Inferior parietal cortex (tissue), 1 donor: ENCODE results near the gene PACSIN2.
"Not testable (repeated sequence)": the region's sequence is repeated elsewhere in the genome, so short reads cannot be mapped to it uniquely, and the experiment has no call there.

Source experiments
- DNase-seq: peaks from one replicate; pipeline ENCODE4 v3.0.0-alpha.2; 2016; ENCODE audit errors: extremely low spot score

PACSIN2 gene

GRCh38 chr22:42945736-42946135 lies 69.2 kb downstream of the PACSIN2 start:
- no peak for DNase-seq

GRCh38 chr22:42945027-42945426 lies 69.9 kb downstream of the PACSIN2 start:
- no peak for DNase-seq

- DNase-seq = no peak
Observed at GRCh38 chr22:42944409-42944808, 70.5 kb downstream of the PACSIN2 start.

GRCh38 chr22:42943981-42944380 lies 71.0 kb downstream of the PACSIN2 start:
- no peak for DNase-seq

- no peak for DNase-seq
Observed at GRCh38 chr22:42942351-42942750, 72.6 kb downstream of the PACSIN2 start.

GRCh38 chr22:42939941-42940653 lies 74.9 kb downstream of the PACSIN2 start:
- no peak for DNase-seq

GRCh38 chr22:42939451-42939881 lies 75.5 kb downstream of the PACSIN2 start:
- no peak for DNase-seq

- peak; percentile 60 for DNase-seq
Observed at GRCh38 chr22:42938976-42939375, 76.0 kb downstream of the PACSIN2 start.

- DNase-seq = no peak
Observed at GRCh38 chr22:42938449-42938848, 76.5 kb downstream of the PACSIN2 start.

- DNase-seq = no peak
Observed at GRCh38 chr22:42937164-42937843, 77.6 kb downstream of the PACSIN2 start.

- DNase-seq = not testable (repeated sequence)
Observed at GRCh38 chr22:42936680-42937079, 78.3 kb downstream of the PACSIN2 start.

- DNase-seq = no peak
Observed at GRCh38 chr22:42934338-42934737, 80.6 kb downstream of the PACSIN2 start.

GRCh38 chr22:42933485-42934091 lies 81.4 kb downstream of the PACSIN2 start:
- peak; percentile 80 for DNase-seq

GRCh38 chr22:42932857-42933484 lies 82.0 kb downstream of the PACSIN2 start:
- DNase-seq = no peak

- no peak for DNase-seq
Observed at GRCh38 chr22:42932197-42932519, 82.8 kb downstream of the PACSIN2 start.

GRCh38 chr22:42931421-42932196 lies 83.3 kb downstream of the PACSIN2 start:
- DNase-seq = no peak

GRCh38 chr22:42930810-42931420 lies 84.0 kb downstream of the PACSIN2 start:
- DNase-seq = no peak

- DNase-seq = no peak
Observed at GRCh38 chr22:42929838-42930155, 85.2 kb downstream of the PACSIN2 start.

GRCh38 chr22:42928969-42929837 lies 85.7 kb downstream of the PACSIN2 start:
- DNase-seq = no peak

- DNase-seq = no peak
Observed at GRCh38 chr22:42927966-42928365, 87.0 kb downstream of the PACSIN2 start.

- no peak for DNase-seq
Observed at GRCh38 chr22:42926768-42927167, 88.2 kb downstream of the PACSIN2 start.
